SK-N-SH (cell line): ENCODE results near the gene MLANA. TPM values are rescaled to one million over a fixed set of nuclear protein-coding genes. Genes with fewer than 3 reads are reported as not detected.

Experiments
- CTCF ChIA-PET: fragments of 300-600, 350-600 bp; formaldehyde crosslinking; extraction: SDS; loops from one replicate; lab custom pipeline; 2021; lab: Yijun Ruan, JAX
- POLR2A ChIA-PET: fragments of 350-600 bp; sonication (Branson Sonifier 250); formaldehyde crosslinking; extraction: SDS; loops from one replicate; lab custom pipeline; 2020; ENCODE audit warnings: antibody characterized with exemption, inconsistent platforms; lab: Yijun Ruan, JAX
- DNase-seq: peaks from one replicate; pipeline ENCODE4 v3.0.0; 2012
- H2AFZ ChIP-seq: fragments of 200-600 bp; sonication (generic); 2 replicates; pipeline ENCODE4 v1.8.1; 2016; ENCODE audit warnings: antibody characterized with exemption, mild to moderate bottlenecking, low read depth
- H3F3A ChIP-seq: fragments of 200-600 bp; sonication (generic); replicated peaks from 2 replicates; pipeline ENCODE3; 2016; ENCODE audit warnings: antibody characterized with exemption, mild to moderate bottlenecking; ENCODE audit not compliant: insufficient read depth
- H3K27ac ChIP-seq, 2 experiments: fragments of 200-500 bp in 1 of 2; fragments of 200-600 bp in 1 of 2; sonication (Bioruptor generic) in 1 of 2; sonication (generic), shearing (Covaris generic) in 1 of 2; 2 replicates each; pipeline versions ENCODE4 v1.5.1 to v1.6.1; 2014 to 2016; ENCODE audit warnings: low read depth in 2 of 2, inconsistent platforms in 1 of 2, low read length in 1 of 2, mild to moderate bottlenecking in 1 of 2, mixed read lengths in 1 of 2
- H3K27me3 ChIP-seq: fragments of 200-600 bp; sonication (generic), shearing (Covaris generic); 2 replicates; pipeline ENCODE4 v1.6.1; 2016; ENCODE audit warnings: mixed run types; ENCODE audit not compliant: insufficient read depth
- H3K36me3 ChIP-seq, 2 experiments: fragments of 200-500 bp in 1 of 2; fragments of 200-600 bp in 1 of 2; sonication (Bioruptor generic) in 1 of 2; sonication (generic) in 1 of 2; replicated peaks in 1 of 2; 2 replicates each; pipeline versions ENCODE3 to v1.5.1; 2014 to 2016; ENCODE audit warnings: low read length in 1 of 2, mild to moderate bottlenecking in 1 of 2; ENCODE audit not compliant: insufficient read depth in 2 of 2, control insufficient read depth in 1 of 2
- H3K4me1 ChIP-seq, 2 experiments: fragments of 200-500 bp in 1 of 2; fragments of 200-600 bp in 1 of 2; sonication (Bioruptor generic) in 1 of 2; sonication (generic), shearing (Covaris generic) in 1 of 2; 2 replicates each; pipeline versions ENCODE4 v1.5.1 to v1.6.1; 2014 to 2016; ENCODE audit warnings: low read depth in 1 of 2, low read length in 1 of 2, mixed run types in 1 of 2; ENCODE audit not compliant: insufficient read depth in 2 of 2, control insufficient read depth in 1 of 2
- H3K4me2 ChIP-seq: fragments of 200-600 bp; sonication (generic), shearing (Covaris generic); 2 replicates; pipeline ENCODE4 v1.6.1; 2017; ENCODE audit warnings: mixed run types
- H3K4me3 ChIP-seq, 2 experiments: fragments of 200-500 bp in 1 of 2; fragments of 200-600 bp in 1 of 2; sonication (Bioruptor generic) in 1 of 2; sonication (generic), shearing (Covaris generic) in 1 of 2; 2 replicates each; pipeline versions ENCODE4 v1.5.1 to v1.8.1; 2014 to 2016; ENCODE audit warnings: low read depth in 2 of 2, inconsistent platforms in 1 of 2, low read length in 1 of 2, mild to moderate bottlenecking in 1 of 2, mixed read lengths in 1 of 2, moderate library complexity in 1 of 2
- H3K79me2 ChIP-seq: fragments of 200-600 bp; sonication (generic); 2 replicates; pipeline ENCODE4 v1.8.1; 2017; ENCODE audit warnings: mild to moderate bottlenecking; ENCODE audit not compliant: insufficient read depth
- H3K9ac ChIP-seq: fragments of 200-600 bp; sonication (generic); 2 replicates; pipeline ENCODE4 v1.6.1; 2017; ENCODE audit warnings: mixed run types
- H3K9me2 ChIP-seq: fragments of 200-600 bp; sonication (generic); 2 replicates; pipeline ENCODE4 v1.6.1; 2017; ENCODE audit warnings: mixed run types
- H3K9me3 ChIP-seq: fragments of 200-600 bp; sonication (generic); 2 replicates; pipeline ENCODE4 v1.6.1; 2017; ENCODE audit warnings: mixed run types, mild to moderate bottlenecking, moderate library complexity
- H4K20me1 ChIP-seq: fragments of 200-600 bp; sonication (generic); 2 replicates; pipeline ENCODE4 v1.6.1; 2017; ENCODE audit warnings: mild to moderate bottlenecking, mixed run types; ENCODE audit not compliant: insufficient read depth
- CHD2 ChIP-seq: fragments of 150-350 bp; IDR thresholded peaks from 2 replicates; pipeline ENCODE4 v1.6.1; 2018; ENCODE audit warnings: low read length; ENCODE audit not compliant: partially characterized antibody
- ELF1 ChIP-seq: IDR thresholded peaks from 2 replicates; pipeline ENCODE4 v1.4.0; 2012
- EP300 ChIP-seq, 2 experiments: IDR thresholded peaks; 2 replicates each; pipeline versions ENCODE4 v1.4.0 to v1.6.1; 2012; ENCODE audit warnings: borderline replicate concordance in 1 of 2, low read depth in 1 of 2, low read length in 1 of 2
- GABPA ChIP-seq: IDR thresholded peaks from 2 replicates; pipeline ENCODE4 v1.4.0; 2012; ENCODE audit warnings: low read depth, mild to moderate bottlenecking
- GATA2 ChIP-seq: sonication (generic); formaldehyde crosslinking; IDR thresholded peaks from 2 replicates; pipeline ENCODE4 v1.5.0; 2020; ENCODE audit warnings: mild to moderate bottlenecking, missing genetic modification reagents
- NFIC ChIP-seq: IDR thresholded peaks from 2 replicates; pipeline ENCODE4 v1.4.0; 2012; ENCODE audit warnings: borderline replicate concordance
- RFX5 ChIP-seq: IDR thresholded peaks from 2 replicates; pipeline ENCODE4 v1.6.1; 2012; ENCODE audit warnings: mild to moderate bottlenecking, improper control_type of control experiment, low read length
- TCF12 ChIP-seq: IDR thresholded peaks from 2 replicates; pipeline ENCODE4 v1.4.0; 2012
- WGBS: methylation state at CpG from one replicate; pipeline ENCODE4 v1.1.6; 2017; ENCODE audit warnings: low lambda C conversion rate; 5-methylcytosine and 5-hydroxymethylcytosine counted together
- polyA plus RNA-seq, 3 experiments: library from polyadenylated mRNA; depleted of rRNA; stranded (reverse); fragments of >200 nt; gene quantifications; 2 replicates each; pipeline ENCODE4 v1.2.3, GENCODE V29; 2012
- TF ChIP-seq, protein P1 (sequence below): IDR thresholded peaks from 2 replicates; pipeline ENCODE4; 2012
- TF ChIP-seq, protein P2 (sequence below): fragments of 200-600 bp; sonication (generic); IDR thresholded peaks from 2 replicates; pipeline ENCODE4 v1.6.1; 2017; ENCODE audit warnings: antibody characterized with exemption, mild to moderate bottlenecking, moderate library complexity
- TF ChIP-seq, protein P3 (sequence below): fragments of 150-350 bp; IDR thresholded peaks from 2 replicates; pipeline ENCODE4 v1.6.1; 2017; ENCODE audit warnings: antibody characterized with exemption, low read length, low read depth, borderline replicate concordance

MLANA gene
- polyA plus RNA-seq, 1 of the 3 experiments (the other 2 are of a cell fraction), result not detected

DNA sequence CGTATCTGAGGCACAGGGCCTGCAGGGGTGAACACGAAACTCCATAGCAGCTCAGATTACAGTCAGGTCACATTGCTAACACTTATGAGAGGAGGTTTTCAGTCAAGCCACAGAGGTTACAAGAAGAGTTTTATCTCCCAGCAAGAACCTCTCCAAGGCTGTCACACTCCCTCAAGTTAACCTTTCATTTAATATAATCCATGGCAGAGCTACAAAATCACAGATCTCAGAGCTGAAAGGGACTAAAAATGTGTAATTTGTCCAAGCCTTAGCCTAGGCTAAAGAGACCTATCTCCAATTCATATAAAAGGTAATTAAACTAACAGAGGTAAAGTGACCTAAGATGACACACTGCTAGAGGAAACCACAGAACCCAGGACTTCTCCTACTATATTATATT, 57.2 kb downstream of the MLANA start:
- Histone ChIP-seq H3K9me3 (no peaks in the 10 kb centered on the region), H3F3A (no peaks in the 10 kb centered on the region), H3K9me2 (no peaks in the 10 kb centered on the region), H3K27me3 (no peaks in the 10 kb centered on the region), H3K4me1 (peaks cover 11 to 14% of the 10 kb centered on the region in 2 experiments; a peak in 3 of 4 replicates), H3K9ac (no peak overlapping the region), H3K79me2 (peaks cover 6% of the 10 kb centered on the region; the same call in 1 of the 2 replicates), H3K4me3 (no peak overlapping the region), H2AFZ (no peak overlapping the region), H3K27ac (no peak overlapping the region), H3K4me2 (no peak overlapping the region), H3K36me3 (peaks cover 2 to 5% of the 10 kb centered on the region in 2 experiments), H4K20me1 (peaks cover 4% of the 10 kb centered on the region; the same call in 1 of the 2 replicates)
- TF ChIP-seq CHD2, result no peak
- no peak for TF ChIP-seq RFX5
- TF ChIP-seq GABPA, result no peak
- WGBS, result 68% methylated on average over 2 of the region's 2 CpGs
- no peak for DNase-seq
- CTCF ChIA-PET, result interaction anchor here (0.6 kb wide), 1 partner anchor 498 kb away, joined by 4 read pairs; the partner anchor contains the start of gene CD274
- POLR2A ChIA-PET, result no interaction called here

DNA sequence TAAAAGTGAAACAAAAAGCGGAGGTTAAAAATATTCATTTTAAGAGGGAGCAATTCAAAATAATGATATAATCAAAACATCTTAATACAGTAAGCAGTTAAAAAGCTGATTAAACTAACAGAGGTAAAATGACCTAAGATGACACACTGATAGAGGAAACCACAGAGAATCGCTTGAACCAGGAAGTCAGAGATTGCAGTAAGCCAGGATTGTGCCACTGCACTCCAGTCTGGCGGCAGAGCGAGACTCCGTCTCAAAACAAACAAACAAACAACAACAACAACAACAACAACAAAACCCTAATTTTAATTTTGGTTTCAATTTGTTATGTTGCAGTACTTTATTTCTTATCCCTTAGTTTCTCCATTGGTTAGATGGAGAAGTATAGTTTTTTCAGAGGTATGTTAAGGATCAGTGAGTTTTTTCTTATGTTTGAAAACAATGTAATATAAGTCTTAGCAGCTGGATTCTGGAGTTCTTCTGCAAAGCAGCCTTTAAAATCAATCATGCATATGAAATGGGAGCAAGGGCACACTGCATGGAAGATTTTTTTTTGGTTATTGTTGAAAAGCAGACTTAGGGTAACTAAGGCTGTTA, 58.5 kb downstream of the MLANA start:
- H4K20me1 ChIP-seq, result peaks cover 6% of the 10 kb centered on the region; the same call in 1 of the 2 replicates
- H3K4me3 ChIP-seq, result no peak overlapping the region; a peak in 1 of 4 replicates
- TF ChIP-seq, protein P1, sequence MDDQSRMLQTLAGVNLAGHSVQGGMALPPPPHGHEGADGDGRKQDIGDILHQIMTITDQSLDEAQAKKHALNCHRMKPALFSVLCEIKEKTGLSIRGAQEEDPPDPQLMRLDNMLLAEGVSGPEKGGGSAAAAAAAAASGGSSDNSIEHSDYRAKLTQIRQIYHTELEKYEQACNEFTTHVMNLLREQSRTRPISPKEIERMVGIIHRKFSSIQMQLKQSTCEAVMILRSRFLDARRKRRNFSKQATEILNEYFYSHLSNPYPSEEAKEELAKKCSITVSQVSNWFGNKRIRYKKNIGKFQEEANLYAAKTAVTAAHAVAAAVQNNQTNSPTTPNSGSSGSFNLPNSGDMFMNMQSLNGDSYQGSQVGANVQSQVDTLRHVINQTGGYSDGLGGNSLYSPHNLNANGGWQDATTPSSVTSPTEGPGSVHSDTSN, result no peak
- peak; percentile 31; the same call in 1 of the 2 replicates for TF ChIP-seq GATA2 (CRISPR knock-in tag)
- TF ChIP-seq, protein P2, sequence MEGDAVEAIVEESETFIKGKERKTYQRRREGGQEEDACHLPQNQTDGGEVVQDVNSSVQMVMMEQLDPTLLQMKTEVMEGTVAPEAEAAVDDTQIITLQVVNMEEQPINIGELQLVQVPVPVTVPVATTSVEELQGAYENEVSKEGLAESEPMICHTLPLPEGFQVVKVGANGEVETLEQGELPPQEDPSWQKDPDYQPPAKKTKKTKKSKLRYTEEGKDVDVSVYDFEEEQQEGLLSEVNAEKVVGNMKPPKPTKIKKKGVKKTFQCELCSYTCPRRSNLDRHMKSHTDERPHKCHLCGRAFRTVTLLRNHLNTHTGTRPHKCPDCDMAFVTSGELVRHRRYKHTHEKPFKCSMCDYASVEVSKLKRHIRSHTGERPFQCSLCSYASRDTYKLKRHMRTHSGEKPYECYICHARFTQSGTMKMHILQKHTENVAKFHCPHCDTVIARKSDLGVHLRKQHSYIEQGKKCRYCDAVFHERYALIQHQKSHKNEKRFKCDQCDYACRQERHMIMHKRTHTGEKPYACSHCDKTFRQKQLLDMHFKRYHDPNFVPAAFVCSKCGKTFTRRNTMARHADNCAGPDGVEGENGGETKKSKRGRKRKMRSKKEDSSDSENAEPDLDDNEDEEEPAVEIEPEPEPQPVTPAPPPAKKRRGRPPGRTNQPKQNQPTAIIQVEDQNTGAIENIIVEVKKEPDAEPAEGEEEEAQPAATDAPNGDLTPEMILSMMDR, result no peak
- TF ChIP-seq ELF1, result peak; percentile 40; the same call in 1 of the 2 replicates
- no peak for TF ChIP-seq TCF12
- no peak for TF ChIP-seq EP300 (IDR thresholded peaks at IDR 0.05; ENCODE audit: borderline replicate concordance in 1 of 2, low read depth in 1 of 2, low read length in 1 of 2)
- TF ChIP-seq, protein P3, sequence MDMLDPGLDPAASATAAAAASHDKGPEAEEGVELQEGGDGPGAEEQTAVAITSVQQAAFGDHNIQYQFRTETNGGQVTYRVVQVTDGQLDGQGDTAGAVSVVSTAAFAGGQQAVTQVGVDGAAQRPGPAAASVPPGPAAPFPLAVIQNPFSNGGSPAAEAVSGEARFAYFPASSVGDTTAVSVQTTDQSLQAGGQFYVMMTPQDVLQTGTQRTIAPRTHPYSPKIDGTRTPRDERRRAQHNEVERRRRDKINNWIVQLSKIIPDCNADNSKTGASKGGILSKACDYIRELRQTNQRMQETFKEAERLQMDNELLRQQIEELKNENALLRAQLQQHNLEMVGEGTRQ, result no peak
- TF ChIP-seq NFIC, result no peak
- TF ChIP-seq, all 33 proteins: peak for 2
- Histone ChIP-seq H3K9me3 (no peaks in the 10 kb centered on the region), H3K9me2 (no peaks in the 10 kb centered on the region), H3K36me3 (peaks cover 2% of the 10 kb centered on the region in 2 experiments), H3K27ac (peak overlapping the region in 1 of 2 experiments; percentile 50; a peak in 2 of 4 replicates), H3F3A (no peaks in the 10 kb centered on the region), H3K4me2 (peak overlapping the region; percentile 35; the same call in 1 of the 2 replicates), H3K9ac (no peak overlapping the region), H2AFZ (no peak overlapping the region), H3K4me1 (peaks cover 11 to 14% of the 10 kb centered on the region in 2 experiments; a peak in 3 of 4 replicates), H3K27me3 (no peaks in the 10 kb centered on the region), H3K79me2 (peaks cover 6% of the 10 kb centered on the region; the same call in 1 of the 2 replicates)
- ChIA-PET POLR2A (interaction anchor here (0.6 kb wide), 1 partner anchor 91 kb away, joined by 4 read pairs; no protein-coding TSS in a partner anchor), CTCF (no interaction called here)
- DNase-seq, result no peak
- 41% methylated on average over 5 of the region's 5 CpGs for WGBS
